Motor neuron (in vitro differentiated cells): Measurements from ENCODE around the gene PRKN. TPM values are rescaled to one million over a fixed set of nuclear protein-coding genes. Genes with fewer than 3 reads are reported as not detected.

Source experiments
- ATAC-seq, 8 experiments: fragments of 200-7000 bp; cut with Tn5 transposase; replicated peaks in 6 of 8; 2 replicates each; pipeline ENCODE4 v1.8.0; 2021; ENCODE audit warnings: mild to moderate bottlenecking in 8 of 8, moderate library complexity in 8 of 8
- H3K27ac ChIP-seq, 2 donors: fragments of 250-450 bp; sonication (Bioruptor Pico); 2 replicates each; pipeline ENCODE4 v1.9.0; 2021; ENCODE audit warnings: antibody characterized with exemption in 2 of 2, mild to moderate bottlenecking in 2 of 2, moderate library complexity in 1 of 2
- H3K4me1 ChIP-seq, 2 donors: fragments of 250-450 bp; sonication (Bioruptor Pico); replicated peaks in 1 of 2; 2 replicates each; pipeline ENCODE4 v1.6.1; 2021; ENCODE audit warnings: antibody characterized with exemption in 2 of 2, mild to moderate bottlenecking in 2 of 2, moderate library complexity in 1 of 2
- H3K4me3 ChIP-seq, 5 donors: fragments of 250-450 bp; sonication (Bioruptor Pico); 2 replicates each; pipeline ENCODE4 v1.9.0; 2021; ENCODE audit warnings: antibody characterized with exemption in 5 of 5, mild to moderate bottlenecking in 5 of 5, moderate library complexity in 4 of 5
- WGBS, 10 experiments: fragments of 450-650 bp; shearing (Covaris generic); methylation state at CpG; one replicate each; pipeline ENCODE4 v1.0.0; 2022; 5-methylcytosine and 5-hydroxymethylcytosine counted together
- in situ Hi-C, 9 experiments: fragments of 400-800 bp; cut with MboI; loops; one replicate each; pipeline ENCODE4 v1.15.0; 2021; ENCODE audit warnings: low sequenced_read_pairs in 9 of 9, low pct_unique_long_range_greater_than_20kb in 2 of 9; ENCODE audit not compliant: unreplicated experiment in 9 of 9
- total RNA-seq, 8 experiments: library from RNA; unstranded; fragments of 300-600 nt; gene quantifications; 2 replicates each; pipeline versions ENCODE4 v1.2.3 to v1.2.4, GENCODE V29; 2022

Gene PRKN
- total RNA-seq, 8 experiments from 2014 or later: 0.71 to 8.1 (median 2.9) TPM

- Histone ChIP-seq H3K27ac (no peak overlapping the region), H3K4me1 (peaks cover 2 to 4% of the 10 kb centered on the region in 2 donors), H3K4me3 (no peak overlapping the region)
- in situ Hi-C loops: loop anchor here in 3 of 9 experiments (10.0 to 25.0 kb wide), 3 partner anchors 445 to 645 kb away; no protein-coding TSS in a partner anchor
- peak in 2 of 8 experiments; percentile 12 to 57 for ATAC-seq
- WGBS, 10 experiments: 21 to 96% (median 72%) methylated on average over 2 to 7 of the region's 8 CpGs
These were observed 1347.6 kb downstream of the PRKN start for GRCh38 chr6:161379834-161380582.

- Histone ChIP-seq H3K27ac (no peak overlapping the region), H3K4me3 (no peak overlapping the region), H3K4me1 (peaks cover 2 to 4% of the 10 kb centered on the region in 2 donors)
- in situ Hi-C loops: loop anchor here in 3 of 9 experiments (10.0 to 25.0 kb wide), 3 partner anchors 443 to 643 kb away; no protein-coding TSS in a partner anchor
- ATAC-seq: no peak
- 40 to 90% (median 73%) methylated on average over 2 to 4 of the region's 12 CpGs; no CpG with 5 or more reads in 7 of the 10 experiments for WGBS, 10 experiments
These were observed 1349.5 kb downstream of the PRKN start for GRCh38 chr6:161378115-161378514.

GRCh38 chr6:161377116-161377515, 1350.5 kb downstream of the PRKN start:
- H3K4me1 ChIP-seq: peaks cover 0 to 2% of the 10 kb centered on the region in 2 donors
- no peak overlapping the region for H3K4me3 ChIP-seq
- in situ Hi-C loops: loop anchor here in 3 of 9 experiments (10.0 to 25.0 kb wide), 3 partner anchors 442 to 642 kb away; no protein-coding TSS in a partner anchor
- WGBS, 10 experiments: 53 to 100% (median 87%) methylated on average over 1 to 8 of the region's 13 CpGs; no CpG with 5 or more reads in 3 of the 10 experiments
- no peak for ATAC-seq
- H3K27ac ChIP-seq: no peak overlapping the region

GRCh38 chr6:161376367-161376766, 1351.2 kb downstream of the PRKN start:
- no peak for ATAC-seq
- peaks cover 0 to 2% of the 10 kb centered on the region in 2 donors for H3K4me1 ChIP-seq
- H3K4me3 ChIP-seq: no peak overlapping the region
- 17 to 100% (median 98%) methylated on average over 1 to 5 of the region's 11 CpGs; no CpG with 5 or more reads in 4 of the 10 experiments for whole genome bisulfite sequencing, 10 experiments
- in situ Hi-C loops: loop anchor here in 3 of 9 experiments (10.0 to 25.0 kb wide), 3 partner anchors 442 to 642 kb away; no protein-coding TSS in a partner anchor
- no peak overlapping the region for H3K27ac ChIP-seq

- ATAC-seq: peak in 7 of 8 experiments; percentile 48 to 83 (median 61)
- WGBS, 10 experiments: 6 to 82% (median 64%) methylated on average over 4 to 24 of the region's 32 CpGs; no CpG with 5 or more reads in 2 of the 10 experiments
- in situ Hi-C loops: loop anchor here (10.0 to 25.0 kb wide), 8 partner anchors 213 to 838 kb away; no protein-coding TSS in a partner anchor
- Histone ChIP-seq H3K4me3 (no peak overlapping the region), H3K4me1 (peaks cover 0 to 2% of the 10 kb centered on the region in 2 donors), H3K27ac (no peak overlapping the region)
These were observed 1352.3 kb downstream of the PRKN start for GRCh38 chr6:161374971-161375873.

GRCh38 chr6:161373905-161374451, 1353.6 kb downstream of the PRKN start:
- in situ Hi-C loops: loop anchor here (10.0 to 25.0 kb wide), 8 partner anchors 212 to 837 kb away; no protein-coding TSS in a partner anchor
- Histone ChIP-seq H3K4me1 (peaks cover 0 to 2% of the 10 kb centered on the region in 2 donors), H3K4me3 (no peak overlapping the region), H3K27ac (no peak overlapping the region)
- 0 to 49% (median 13%) methylated on average over 1 to 10 of the region's 15 CpGs; no CpG with 5 or more reads in 4 of the 10 experiments for WGBS, 10 experiments
- peak; percentile 32 to 66 (median 60) for ATAC-seq

GRCh38 chr6:161372422-161372793, 1355.2 kb downstream of the PRKN start:
- in situ Hi-C loops: loop anchor here (10.0 to 25.0 kb wide), 8 partner anchors 210 to 835 kb away; no protein-coding TSS in a partner anchor
- no peak for ATAC-seq
- Histone ChIP-seq H3K4me3 (no peak overlapping the region), H3K27ac (no peak overlapping the region), H3K4me1 (peaks cover 0 to 2% of the 10 kb centered on the region in 2 donors)
- WGBS, 10 experiments: 70 to 100% (median 98%) methylated on average over 1 to 9 of the region's 10 CpGs; no CpG with 5 or more reads in 6 of the 10 experiments

- Histone ChIP-seq H3K4me3 (no peak overlapping the region), H3K27ac (no peak overlapping the region), H3K4me1 (peaks cover 0 to 2% of the 10 kb centered on the region in 2 donors)
- in situ Hi-C loops: loop anchor here (10.0 to 25.0 kb wide), 8 partner anchors 209 to 834 kb away; no protein-coding TSS in a partner anchor
- peak; percentile 24 to 73 (median 66) for ATAC-seq
- WGBS, 10 experiments: 0 to 70% (median 21%) methylated on average over 2 to 8 of the region's 9 CpGs; no CpG with 5 or more reads in 3 of the 10 experiments
These were observed 1356.7 kb downstream of the PRKN start for GRCh38 chr6:161370880-161371279.

GRCh38 chr6:161369339-161369738, 1358.2 kb downstream of the PRKN start:
- in situ Hi-C loops: loop anchor here (25.0 kb wide), 6 partner anchors 207 to 832 kb away; no protein-coding TSS in a partner anchor
- Histone ChIP-seq H3K4me1 (no peaks in the 10 kb centered on the region), H3K27ac (no peak overlapping the region), H3K4me3 (no peak overlapping the region)
- WGBS, 10 experiments: 0 to 100% (median 86%) methylated on average over 1 to 13 of the region's 13 CpGs; no CpG with 5 or more reads in 1 of the 10 experiments
- ATAC-seq: peak; percentile 39 to 71 (median 58)

GRCh38 chr6:161368514-161368913, 1359.1 kb downstream of the PRKN start:
- ATAC-seq: no peak
- in situ Hi-C loops: loop anchor here (25.0 kb wide), 6 partner anchors 206 to 831 kb away; no protein-coding TSS in a partner anchor

GRCh38 chr6:161367472-161367871, 1360.1 kb downstream of the PRKN start:
- peak in 4 of 8 experiments; percentile 30 to 40 (median 35) for ATAC-seq
- Histone ChIP-seq H3K4me3 (no peak overlapping the region), H3K4me1 (no peaks in the 10 kb centered on the region), H3K27ac (no peak overlapping the region)
- in situ Hi-C loops: loop anchor here (25.0 kb wide), 6 partner anchors 205 to 830 kb away; no protein-coding TSS in a partner anchor
- 60 to 100% (median 80%) methylated on average over 1 to 10 of the region's 12 CpGs; no CpG with 5 or more reads in 5 of the 10 experiments for WGBS, 10 experiments

More at GRCh38 chr6:161368514-161368913, 1359.1 kb downstream of the PRKN start:
- Histone ChIP-seq H3K4me1 (no peaks in the 10 kb centered on the region), H3K27ac (no peak overlapping the region), H3K4me3 (no peak overlapping the region)
- 70% methylated on average over 2 of the region's 7 CpGs; no CpG with 5 or more reads in 9 of the 10 experiments for WGBS, 10 experiments
